Astrocyte of the spinal cord (primary cell): ENCODE results near the gene NDUFA13.

Experiments
- DNase-seq: peaks from one replicate; pipeline ENCODE4 v3.0.0; 2011; ENCODE audit warnings: low read depth, low spot score
- H3K4me3 ChIP-seq: 2 replicates; pipeline ENCODE4 v1.5.1; 2011; ENCODE audit warnings: low read depth, mild to moderate bottlenecking, low read length, moderate library complexity
- CTCF ChIP-seq: IDR thresholded peaks from 2 replicates; pipeline ENCODE4 v1.5.1; 2012; ENCODE audit warnings: low read depth, mild to moderate bottlenecking, low read length, inconsistent platforms
- in situ Hi-C: cut with HindIII; loops from 2 replicates; pipeline ENCODE4 v1.10.0; 2017; ENCODE audit warnings: low sequenced_read_pairs

Gene NDUFA13

DNA sequence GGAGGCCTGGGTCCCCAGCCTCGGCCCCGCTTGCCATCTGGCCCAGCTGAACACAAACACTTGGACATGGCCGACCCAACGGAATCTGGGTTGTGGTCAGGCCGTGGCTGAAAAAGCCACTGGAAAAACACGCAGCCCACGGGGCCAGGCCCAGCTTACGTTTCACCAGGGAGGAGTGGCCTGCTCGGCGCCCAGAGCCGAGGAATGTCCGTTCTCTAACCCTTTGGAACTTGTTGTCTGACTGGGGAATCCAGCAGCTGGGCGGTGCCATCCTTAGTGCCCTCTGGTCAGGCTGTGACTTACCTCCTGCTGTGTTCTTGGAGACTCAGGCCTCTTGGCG lies 35.8 kb downstream of the NDUFA13 start:
- H3K4me3 ChIP-seq: no peak overlapping the region
- DNase-seq: peak; percentile 48
- no peak for TF ChIP-seq CTCF
- in situ Hi-C loops: no loop called here

- TF ChIP-seq CTCF: peak; percentile 85
- in situ Hi-C loops: no loop called here
- H3K4me3 ChIP-seq: no peak overlapping the region
- no peak for DNase-seq
Measured at GRCh38 chr19:19552798-19553197, 36.8 kb downstream of the NDUFA13 start.

GRCh38 chr19:19553670-19554069 lies 37.6 kb downstream of the NDUFA13 start:
- H3K4me3 ChIP-seq: no peak overlapping the region
- TF ChIP-seq CTCF: no peak
- in situ Hi-C loops: no loop called here
- no peak for DNase-seq

DNA sequence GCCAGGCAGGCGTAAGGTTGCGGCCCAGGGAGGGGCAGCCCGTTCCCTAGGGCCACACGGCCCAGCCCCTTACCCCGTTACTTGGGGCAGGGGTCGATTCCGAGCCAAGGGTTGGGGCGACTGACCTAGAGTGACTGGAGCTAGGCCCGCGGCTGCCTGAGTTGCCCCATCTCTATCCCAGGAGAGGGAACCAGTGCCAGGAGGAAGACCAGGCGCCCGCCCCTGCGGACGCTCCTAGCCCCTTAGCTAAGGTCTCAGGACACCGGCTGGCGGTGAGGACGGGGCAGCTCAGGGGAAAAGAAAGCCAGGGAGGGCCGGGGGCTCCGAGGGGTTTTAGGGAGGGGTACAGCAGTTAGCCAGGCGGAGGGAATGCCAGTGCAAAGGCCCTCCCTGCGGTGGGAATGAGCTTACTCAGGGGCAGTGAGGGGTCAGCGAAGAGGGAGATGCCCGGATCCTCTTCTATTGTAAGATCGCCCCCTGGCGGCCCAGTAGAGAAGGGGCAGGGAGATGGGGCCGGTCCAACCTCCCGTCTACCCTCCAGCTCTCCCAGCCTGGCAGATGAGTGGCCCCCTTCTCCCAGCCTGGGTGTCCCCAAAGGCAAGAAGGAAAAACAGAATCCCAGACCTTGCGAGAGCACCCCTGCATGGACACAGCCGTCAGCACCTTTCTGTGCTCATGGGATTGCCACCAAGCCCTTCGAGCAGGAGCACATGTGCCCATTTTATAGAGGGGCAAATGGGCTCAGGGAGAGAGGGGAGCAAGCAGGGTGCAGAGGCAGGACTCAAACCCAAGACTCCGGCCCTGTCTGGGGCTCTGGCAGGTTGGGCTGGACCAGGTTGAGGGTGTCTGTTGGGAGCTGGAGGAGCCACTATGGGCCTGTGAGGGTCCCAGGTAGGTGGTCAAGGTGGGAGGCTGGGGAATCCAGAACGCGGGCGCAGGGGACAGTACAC lies 38.3 kb downstream of the NDUFA13 start:
- in situ Hi-C loops: no loop called here
- peak; percentile 77 for TF ChIP-seq CTCF
- no peak for DNase-seq
- H3K4me3 ChIP-seq: no peak overlapping the region

DNA sequence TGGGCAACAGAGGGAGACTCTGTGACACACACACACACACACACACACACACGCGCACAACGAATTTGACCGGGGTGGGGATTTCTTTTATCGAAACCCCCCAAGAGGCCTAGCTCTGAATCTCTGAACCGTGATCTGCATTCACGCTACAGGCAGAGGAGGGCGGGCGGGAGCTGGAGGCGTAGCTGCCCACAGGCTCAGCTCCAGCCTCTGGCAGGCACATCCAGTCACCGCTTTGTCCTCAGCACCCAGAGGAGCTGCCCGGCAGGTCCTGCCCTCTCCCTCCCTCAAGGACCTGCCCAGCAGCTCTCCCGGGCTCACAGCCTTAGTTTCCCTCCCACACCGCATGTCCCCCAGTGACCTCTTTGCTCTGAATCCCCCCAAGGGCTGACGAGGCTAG lies 42.0 kb downstream of the NDUFA13 start:
- no peak overlapping the region for H3K4me3 ChIP-seq
- no peak for TF ChIP-seq CTCF
- in situ Hi-C loops: no loop called here
- no peak for DNase-seq

DNA sequence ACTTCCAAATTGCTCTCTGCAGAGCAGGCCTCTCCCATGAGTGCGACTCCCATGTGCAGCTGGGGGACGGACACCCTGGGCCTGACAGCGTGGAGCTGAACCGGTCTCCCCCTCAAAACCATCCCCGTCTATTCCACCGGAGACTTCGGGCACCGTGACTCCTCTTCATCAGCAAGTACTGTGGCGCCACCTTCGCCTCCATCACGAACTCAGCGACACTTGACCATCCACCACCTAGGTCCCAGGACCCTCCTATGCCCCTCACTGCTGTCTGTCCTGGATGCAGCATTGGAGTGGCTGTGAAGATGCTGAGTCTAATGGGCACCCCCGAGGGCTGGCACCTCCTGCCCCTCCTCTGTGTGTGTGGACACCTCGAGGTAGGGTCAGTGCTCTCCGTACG lies 42.6 kb downstream of the NDUFA13 start:
- no peak overlapping the region for H3K4me3 ChIP-seq
- DNase-seq: no peak

More for the DNA sequence above, 42.6 kb downstream of the NDUFA13 start:
- TF ChIP-seq CTCF: no peak
- in situ Hi-C loops: no loop called here
